Sigmoid colon (tissue), 4 donors: ENCODE results near the gene CHM.

Experiments
- EP300 ChIP-seq, 4 donors: sonication (generic); formaldehyde crosslinking; IDR thresholded peaks; one replicate each; pipeline ENCODE4 v1.6.1; 2017; ENCODE audit warnings: antibody characterized with exemption in 4 of 4
- POLR2A ChIP-seq, 2 donors: fragments of 450-650 bp; IDR thresholded peaks; one replicate each; pipeline ENCODE4 v1.6.1; 2016; ENCODE audit warnings: antibody characterized with exemption in 2 of 2, mild to moderate bottlenecking in 2 of 2, moderate library complexity in 2 of 2
- TF ChIP-seq, protein P1 (sequence below), 4 experiments: fragments of 450-650 bp in 3 of 4; fragments of 200-600 bp in 1 of 4; IDR thresholded peaks; one replicate each; pipeline ENCODE4 v1.5.1; 2016 to 2019; ENCODE audit warnings: antibody characterized with exemption in 4 of 4, mild to moderate bottlenecking in 3 of 4, moderate library complexity in 2 of 4

DNA sequence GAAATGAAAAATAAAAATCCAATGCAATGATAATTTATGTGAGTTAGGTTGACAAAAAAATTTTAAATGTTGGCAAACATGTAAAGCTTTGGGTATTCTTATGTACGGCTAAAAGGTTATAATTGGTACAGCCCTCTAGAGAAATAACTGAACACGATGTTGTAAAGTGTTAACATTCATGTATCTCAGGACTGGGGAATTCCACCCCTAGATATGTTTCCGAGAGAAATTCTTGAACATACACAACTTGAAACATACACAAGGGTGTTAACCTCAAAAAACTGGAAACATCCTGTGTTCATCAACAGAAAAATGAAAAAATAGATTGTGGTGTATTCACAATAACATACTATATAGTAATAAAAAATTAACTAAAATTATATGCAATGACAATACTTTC, 91.8 kb downstream of the CHM start:
- TF ChIP-seq, protein P1, sequence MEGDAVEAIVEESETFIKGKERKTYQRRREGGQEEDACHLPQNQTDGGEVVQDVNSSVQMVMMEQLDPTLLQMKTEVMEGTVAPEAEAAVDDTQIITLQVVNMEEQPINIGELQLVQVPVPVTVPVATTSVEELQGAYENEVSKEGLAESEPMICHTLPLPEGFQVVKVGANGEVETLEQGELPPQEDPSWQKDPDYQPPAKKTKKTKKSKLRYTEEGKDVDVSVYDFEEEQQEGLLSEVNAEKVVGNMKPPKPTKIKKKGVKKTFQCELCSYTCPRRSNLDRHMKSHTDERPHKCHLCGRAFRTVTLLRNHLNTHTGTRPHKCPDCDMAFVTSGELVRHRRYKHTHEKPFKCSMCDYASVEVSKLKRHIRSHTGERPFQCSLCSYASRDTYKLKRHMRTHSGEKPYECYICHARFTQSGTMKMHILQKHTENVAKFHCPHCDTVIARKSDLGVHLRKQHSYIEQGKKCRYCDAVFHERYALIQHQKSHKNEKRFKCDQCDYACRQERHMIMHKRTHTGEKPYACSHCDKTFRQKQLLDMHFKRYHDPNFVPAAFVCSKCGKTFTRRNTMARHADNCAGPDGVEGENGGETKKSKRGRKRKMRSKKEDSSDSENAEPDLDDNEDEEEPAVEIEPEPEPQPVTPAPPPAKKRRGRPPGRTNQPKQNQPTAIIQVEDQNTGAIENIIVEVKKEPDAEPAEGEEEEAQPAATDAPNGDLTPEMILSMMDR (IDR thresholded peaks at IDR 0.05): no peak
- TF ChIP-seq POLR2A (IDR thresholded peaks at IDR 0.05) (no peak), EP300 (IDR thresholded peaks at IDR 0.05) (no peak)
